Panc1 (cell line): ENCODE measurements around the gene KRTAP10-6. TPM values are rescaled to one million over a fixed set of nuclear protein-coding genes. Genes with fewer than 3 reads are reported as not detected.

Experiments
- ATAC-seq: fragments of 200-7000 bp; cut with Tn5 transposase; 2 replicates; pipeline ENCODE4 v1.9.1; 2020; ENCODE audit warnings: mild to moderate bottlenecking, moderate library complexity
- BruUV-seq: library from RNA; stranded (reverse); fragments of 400-500 nt; replicated peaks from 2 replicates; lab custom pipeline; 2021; lab: Mats Ljungman, UMichigan
- CTCF ChIA-PET: fragments of 300-600 bp; sonication (Branson Sonifier 250); formaldehyde crosslinking; loops from one replicate; lab custom pipeline; 2022; ENCODE audit warnings: antibody characterized with exemption; lab: Charles Lee
- POLR2A ChIA-PET: fragments of 300-600 bp; sonication (Branson Sonifier 250); formaldehyde crosslinking; loops from one replicate; lab custom pipeline; 2022; ENCODE audit warnings: antibody characterized with exemption; lab: Charles Lee
- DNase-seq: peaks from one replicate; pipeline ENCODE4 v3.0.0-alpha.2; 2010; ENCODE audit warnings: low read depth, low spot score
- H3K27ac ChIP-seq: 2 replicates; pipeline ENCODE4 v1.5.1; 2011; ENCODE audit warnings: mild to moderate bottlenecking, low read length, inconsistent platforms
- H3K27me3 ChIP-seq: fragments of 200-500 bp; sonication (Bioruptor generic); 2 replicates; pipeline ENCODE4 v1.6.0; 2014; ENCODE audit warnings: low read length, inconsistent platforms; ENCODE audit not compliant: control insufficient read depth, insufficient read depth
- H3K36me3 ChIP-seq: fragments of 200-500 bp; sonication (Bioruptor generic); 2 replicates; pipeline ENCODE4 v1.5.1; 2014; ENCODE audit warnings: inconsistent platforms, mild to moderate bottlenecking, low read length, moderate library complexity; ENCODE audit not compliant: control insufficient read depth, insufficient read depth
- H3K4me1 ChIP-seq: 2 replicates; pipeline ENCODE4 v1.5.1; 2011; ENCODE audit warnings: inconsistent platforms, mild to moderate bottlenecking, low read length, moderate library complexity; ENCODE audit not compliant: control insufficient read depth, insufficient read depth
- H3K4me3 ChIP-seq, 2 experiments: 2 replicates each; pipeline ENCODE4 v1.5.1; 2011 to 2012; ENCODE audit warnings: low read depth in 2 of 2, low read length in 2 of 2, mild to moderate bottlenecking in 2 of 2, inconsistent platforms in 1 of 2, moderate library complexity in 1 of 2
- H3K9me3 ChIP-seq: fragments of 200-500 bp; sonication (Bioruptor generic); 2 replicates; pipeline ENCODE4 v1.5.1; 2014; ENCODE audit warnings: low read depth, mild to moderate bottlenecking, inconsistent platforms, low read length, moderate library complexity; ENCODE audit not compliant: control insufficient read depth, insufficient read depth
- POLR2AphosphoS5 ChIP-seq: IDR thresholded peaks from 2 replicates; pipeline ENCODE4 v1.6.1; 2012; ENCODE audit warnings: mild to moderate bottlenecking, low read depth, low read length, moderate library complexity
- SIN3A ChIP-seq: IDR thresholded peaks from 2 replicates; pipeline ENCODE4 v1.6.1; 2012; ENCODE audit warnings: low read depth, mild to moderate bottlenecking, low read length, moderate library complexity, borderline replicate concordance; ENCODE audit not compliant: insufficient read depth
- TCF7L2 ChIP-seq: IDR thresholded peaks from 2 replicates; pipeline ENCODE4 v1.6.1; 2011; ENCODE audit warnings: mild to moderate bottlenecking, low read depth, low read length, inconsistent platforms
- in situ Hi-C: cut with HindIII; loops from 2 replicates; pipeline ENCODE4 v1.10.0; 2016; ENCODE audit warnings: low sequenced_read_pairs, low pct_unique_long_range_greater_than_20kb
- intact Hi-C: fragments of 100-400 bp; cut with micrococcal nuclease; formaldehyde crosslinking; loops from one replicate; pipeline ENCODE4 v1.10.0; 2022; ENCODE audit not compliant: unreplicated experiment
- total RNA-seq: library from RNA; stranded (reverse); gene quantifications from one replicate; pipeline ENCODE4 v1.2.1, GENCODE V29; 2021; ENCODE audit not compliant: unreplicated experiment
- TF ChIP-seq, protein P1 (sequence below): fragments of 450-650 bp; IDR thresholded peaks from 2 replicates; pipeline ENCODE4 v1.5.1; 2017; ENCODE audit warnings: mild to moderate bottlenecking
- TF ChIP-seq, protein P2 (sequence below), 2 experiments: IDR thresholded peaks; 2 replicates each; pipeline ENCODE4 v1.6.1; 2011 to 2012; ENCODE audit warnings: low read depth in 2 of 2, control low read depth in 1 of 2, low read length in 1 of 2, mild to moderate bottlenecking in 1 of 2, moderate library complexity in 1 of 2; ENCODE audit not compliant: insufficient read depth in 1 of 2

The KRTAP10-6 gene
- total RNA-seq, 1 experiment from 2014 or later, result not detected

DNA sequence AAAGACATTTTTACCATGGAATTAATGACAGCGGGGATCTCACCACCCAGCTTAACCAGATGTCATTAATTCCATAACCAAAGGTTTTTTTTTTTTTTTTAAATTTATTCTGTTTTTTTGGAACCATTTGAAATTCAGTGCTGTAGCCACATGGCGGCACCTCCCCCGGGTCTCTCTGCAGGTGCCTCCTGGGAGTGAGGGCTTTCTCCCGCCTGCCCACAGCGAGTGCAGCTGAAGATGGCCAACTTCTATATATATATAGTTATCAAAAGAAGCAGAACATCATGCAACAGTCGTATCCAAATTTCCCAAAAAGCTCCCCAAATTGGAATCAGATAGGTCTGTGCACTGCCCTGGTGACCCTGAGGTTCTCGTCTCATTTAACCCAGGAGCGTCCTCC is 23.2 kb upstream of the KRTAP10-6 start:
- in situ Hi-C loops, result no loop called here
- DNase-seq (no peak), ATAC-seq (no peak)
- TF ChIP-seq SIN3A (no peak), POLR2AphosphoS5 (no peak), TCF7L2 (no peak)
- TF ChIP-seq, protein P1, sequence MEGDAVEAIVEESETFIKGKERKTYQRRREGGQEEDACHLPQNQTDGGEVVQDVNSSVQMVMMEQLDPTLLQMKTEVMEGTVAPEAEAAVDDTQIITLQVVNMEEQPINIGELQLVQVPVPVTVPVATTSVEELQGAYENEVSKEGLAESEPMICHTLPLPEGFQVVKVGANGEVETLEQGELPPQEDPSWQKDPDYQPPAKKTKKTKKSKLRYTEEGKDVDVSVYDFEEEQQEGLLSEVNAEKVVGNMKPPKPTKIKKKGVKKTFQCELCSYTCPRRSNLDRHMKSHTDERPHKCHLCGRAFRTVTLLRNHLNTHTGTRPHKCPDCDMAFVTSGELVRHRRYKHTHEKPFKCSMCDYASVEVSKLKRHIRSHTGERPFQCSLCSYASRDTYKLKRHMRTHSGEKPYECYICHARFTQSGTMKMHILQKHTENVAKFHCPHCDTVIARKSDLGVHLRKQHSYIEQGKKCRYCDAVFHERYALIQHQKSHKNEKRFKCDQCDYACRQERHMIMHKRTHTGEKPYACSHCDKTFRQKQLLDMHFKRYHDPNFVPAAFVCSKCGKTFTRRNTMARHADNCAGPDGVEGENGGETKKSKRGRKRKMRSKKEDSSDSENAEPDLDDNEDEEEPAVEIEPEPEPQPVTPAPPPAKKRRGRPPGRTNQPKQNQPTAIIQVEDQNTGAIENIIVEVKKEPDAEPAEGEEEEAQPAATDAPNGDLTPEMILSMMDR, result no peak
- TF ChIP-seq, protein P2, sequence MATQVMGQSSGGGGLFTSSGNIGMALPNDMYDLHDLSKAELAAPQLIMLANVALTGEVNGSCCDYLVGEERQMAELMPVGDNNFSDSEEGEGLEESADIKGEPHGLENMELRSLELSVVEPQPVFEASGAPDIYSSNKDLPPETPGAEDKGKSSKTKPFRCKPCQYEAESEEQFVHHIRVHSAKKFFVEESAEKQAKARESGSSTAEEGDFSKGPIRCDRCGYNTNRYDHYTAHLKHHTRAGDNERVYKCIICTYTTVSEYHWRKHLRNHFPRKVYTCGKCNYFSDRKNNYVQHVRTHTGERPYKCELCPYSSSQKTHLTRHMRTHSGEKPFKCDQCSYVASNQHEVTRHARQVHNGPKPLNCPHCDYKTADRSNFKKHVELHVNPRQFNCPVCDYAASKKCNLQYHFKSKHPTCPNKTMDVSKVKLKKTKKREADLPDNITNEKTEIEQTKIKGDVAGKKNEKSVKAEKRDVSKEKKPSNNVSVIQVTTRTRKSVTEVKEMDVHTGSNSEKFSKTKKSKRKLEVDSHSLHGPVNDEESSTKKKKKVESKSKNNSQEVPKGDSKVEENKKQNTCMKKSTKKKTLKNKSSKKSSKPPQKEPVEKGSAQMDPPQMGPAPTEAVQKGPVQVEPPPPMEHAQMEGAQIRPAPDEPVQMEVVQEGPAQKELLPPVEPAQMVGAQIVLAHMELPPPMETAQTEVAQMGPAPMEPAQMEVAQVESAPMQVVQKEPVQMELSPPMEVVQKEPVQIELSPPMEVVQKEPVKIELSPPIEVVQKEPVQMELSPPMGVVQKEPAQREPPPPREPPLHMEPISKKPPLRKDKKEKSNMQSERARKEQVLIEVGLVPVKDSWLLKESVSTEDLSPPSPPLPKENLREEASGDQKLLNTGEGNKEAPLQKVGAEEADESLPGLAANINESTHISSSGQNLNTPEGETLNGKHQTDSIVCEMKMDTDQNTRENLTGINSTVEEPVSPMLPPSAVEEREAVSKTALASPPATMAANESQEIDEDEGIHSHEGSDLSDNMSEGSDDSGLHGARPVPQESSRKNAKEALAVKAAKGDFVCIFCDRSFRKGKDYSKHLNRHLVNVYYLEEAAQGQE (IDR thresholded peaks at IDR 0.05; ENCODE audit: insufficient read depth in 1 of 2, low read depth in 2 of 2, low read length in 1 of 2), result no peak
- intact Hi-C loops, result no loop called here
- Histone ChIP-seq H3K4me3 (no peak overlapping the region), H3K36me3 (no peaks in the 10 kb centered on the region), H3K27me3 (no peaks in the 10 kb centered on the region), H3K9me3 (no peaks in the 10 kb centered on the region; the same call in 1 of the 2 replicates), H3K4me1 (no peaks in the 10 kb centered on the region), H3K27ac (no peak overlapping the region)
- ChIA-PET CTCF (no interaction called here), POLR2A (no interaction called here)
- no TSS peak for BruUV-seq

DNA sequence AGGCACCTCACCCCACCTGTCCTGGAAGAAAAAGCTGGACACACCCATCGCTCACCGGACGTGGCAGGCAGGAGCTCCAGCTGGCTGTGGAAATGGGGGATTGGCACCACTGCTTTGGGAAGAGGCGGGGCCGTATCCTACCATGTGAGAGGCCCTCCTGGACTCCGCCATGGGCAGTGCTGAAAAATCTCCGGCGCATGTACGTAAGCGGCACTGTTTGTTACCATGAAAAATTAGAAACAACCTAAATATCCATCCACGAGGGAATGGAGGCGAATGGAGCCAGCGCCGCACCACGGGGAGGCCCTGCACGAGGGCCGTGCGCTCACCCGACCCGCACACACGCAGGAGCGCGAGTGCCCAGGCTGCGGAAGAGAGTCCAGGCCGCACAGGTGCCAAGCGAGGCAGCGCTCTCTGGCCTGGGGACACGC is 22.7 kb upstream of the KRTAP10-6 start:
- TF ChIP-seq, protein P2 (IDR thresholded peaks at IDR 0.05; ENCODE audit: insufficient read depth in 1 of 2, low read depth in 2 of 2, low read length in 1 of 2), result no peak
- TF ChIP-seq POLR2AphosphoS5 (no peak), SIN3A (no peak)
- Histone ChIP-seq H3K36me3 (no peaks in the 10 kb centered on the region), H3K27me3 (no peaks in the 10 kb centered on the region), H3K9me3 (no peaks in the 10 kb centered on the region; the same call in 1 of the 2 replicates), H3K27ac (no peak overlapping the region), H3K4me3 (no peak overlapping the region), H3K4me1 (no peaks in the 10 kb centered on the region)
- intact Hi-C loops, result no loop called here
- no peak for DNase-seq
- in situ Hi-C loops, result no loop called here
- ChIA-PET POLR2A (no interaction called here), CTCF (no interaction called here)
- ATAC-seq, result no peak
- BruUV-seq, result no TSS peak
